NCI-H1105 treated with DMSO at 0.1 percent for 48 hours (cell line): Measurements from ENCODE around the gene NSUN6.

Experiments
- DNase-seq: peaks from one replicate; lab custom pipeline; 2025; lab: John Stamatoyannopoulos, UW

Gene NSUN6

GRCh38 chr10:18561861-18562551 lies 89.4 kb downstream of the NSUN6 start:
- DNase-seq: no peak

- DNase-seq: no peak
These were observed 93.4 kb downstream of the NSUN6 start for GRCh38 chr10:18557960-18558359.

GRCh38 chr10:18556522-18557147 lies 94.8 kb downstream of the NSUN6 start:
- no peak for DNase-seq

- no peak for DNase-seq
These were observed 96.9 kb downstream of the NSUN6 start for GRCh38 chr10:18554479-18554878.

- no peak for DNase-seq
These were observed 99.9 kb downstream of the NSUN6 start for GRCh38 chr10:18551473-18551872.

GRCh38 chr10:18549105-18549504 lies 102.3 kb downstream of the NSUN6 start:
- no peak for DNase-seq

GRCh38 chr10:18545621-18546305 lies 105.6 kb downstream of the NSUN6 start:
- no peak for DNase-seq

- no peak for DNase-seq
These were observed 108.6 kb downstream of the NSUN6 start for GRCh38 chr10:18542832-18543231.

GRCh38 chr10:18540195-18540594 lies 111.2 kb downstream of the NSUN6 start:
- no peak for DNase-seq

GRCh38 chr10:18539335-18539734 lies 112.1 kb downstream of the NSUN6 start:
- no peak for DNase-seq

GRCh38 chr10:18533896-18534295 lies 117.5 kb downstream of the NSUN6 start:
- DNase-seq: no peak

GRCh38 chr10:18532881-18533535 lies 118.4 kb downstream of the NSUN6 start:
- DNase-seq: no peak

- DNase-seq: no peak
These were observed 123.1 kb downstream of the NSUN6 start for GRCh38 chr10:18528292-18528691.

GRCh38 chr10:18527687-18528086 lies 123.7 kb downstream of the NSUN6 start:
- DNase-seq: no peak

- no peak for DNase-seq
These were observed 127.5 kb downstream of the NSUN6 start for GRCh38 chr10:18523858-18524257.

GRCh38 chr10:18523025-18523424 lies 128.4 kb downstream of the NSUN6 start:
- DNase-seq: no peak

- no peak for DNase-seq
These were observed 134.5 kb downstream of the NSUN6 start for GRCh38 chr10:18516851-18517250.

GRCh38 chr10:18514537-18514936 lies 136.8 kb downstream of the NSUN6 start:
- DNase-seq: no peak

- DNase-seq: no peak
These were observed 142.8 kb downstream of the NSUN6 start for GRCh38 chr10:18508587-18508986.

GRCh38 chr10:18505456-18506118 lies 145.8 kb downstream of the NSUN6 start:
- DNase-seq: no peak

- no peak for DNase-seq
These were observed 147.2 kb downstream of the NSUN6 start for GRCh38 chr10:18504161-18504560.

- no peak for DNase-seq
These were observed 149.8 kb downstream of the NSUN6 start for GRCh38 chr10:18501629-18502028.
